ENCODE results near the gene TLE4.

Gene TLE4

DNA sequence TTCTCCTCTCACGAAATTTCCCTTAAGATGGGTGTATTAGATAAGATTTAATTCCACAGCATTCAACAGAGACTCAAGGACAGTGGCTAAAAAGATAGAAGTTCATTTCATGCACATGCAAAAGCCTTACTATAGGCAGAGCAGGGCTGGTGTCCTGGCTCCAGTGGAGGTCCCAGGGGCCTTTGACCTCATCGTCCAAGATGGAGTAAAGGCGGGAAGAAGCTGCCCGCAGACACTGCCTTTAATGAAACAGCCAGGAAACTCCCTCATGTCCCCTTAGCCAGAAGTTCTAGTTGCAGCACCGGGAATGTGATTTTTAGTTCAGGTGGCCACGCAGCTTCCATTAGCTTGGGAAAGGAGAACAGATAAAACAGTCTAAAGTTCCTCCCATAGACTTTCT lies 190.3 kb downstream of the TLE4 start:
- DNase-seq (ENCODE audit: low read depth, low spot score) = no peak
- no peak overlapping the region for H3K27ac ChIP-seq

DNA sequence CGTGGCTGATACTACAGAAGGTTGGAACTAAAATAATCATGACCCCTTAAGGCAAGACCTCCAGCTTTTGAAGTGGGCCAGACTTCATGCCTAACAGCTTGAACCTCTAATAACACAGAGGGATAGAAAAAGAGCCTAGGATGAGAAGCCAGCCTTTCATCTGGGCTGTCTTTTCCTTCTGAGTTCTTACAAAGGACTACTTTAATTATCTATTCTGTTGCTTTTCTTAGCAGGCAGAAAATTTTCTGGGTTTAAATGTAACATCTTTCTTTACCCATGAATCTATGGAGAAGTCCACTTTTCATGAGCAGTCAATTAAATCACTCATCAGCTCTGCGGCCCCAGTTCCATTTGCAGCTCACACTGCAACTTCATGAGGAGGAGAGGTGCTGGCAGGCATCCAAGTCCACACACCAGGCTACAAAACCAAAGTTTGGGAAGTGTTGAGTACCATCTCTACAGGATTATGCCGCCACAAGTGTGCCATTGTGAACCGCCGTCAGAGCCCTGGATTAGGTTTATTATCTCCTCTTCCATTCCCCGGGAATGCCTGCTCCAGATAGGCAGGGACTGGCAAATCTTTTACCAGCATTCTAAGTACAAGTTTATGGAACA lies 192.0 kb downstream of the TLE4 start:
- H3K27ac ChIP-seq = no peak overlapping the region
- DNase-seq (ENCODE audit: low read depth, low spot score) = no peak

DNA sequence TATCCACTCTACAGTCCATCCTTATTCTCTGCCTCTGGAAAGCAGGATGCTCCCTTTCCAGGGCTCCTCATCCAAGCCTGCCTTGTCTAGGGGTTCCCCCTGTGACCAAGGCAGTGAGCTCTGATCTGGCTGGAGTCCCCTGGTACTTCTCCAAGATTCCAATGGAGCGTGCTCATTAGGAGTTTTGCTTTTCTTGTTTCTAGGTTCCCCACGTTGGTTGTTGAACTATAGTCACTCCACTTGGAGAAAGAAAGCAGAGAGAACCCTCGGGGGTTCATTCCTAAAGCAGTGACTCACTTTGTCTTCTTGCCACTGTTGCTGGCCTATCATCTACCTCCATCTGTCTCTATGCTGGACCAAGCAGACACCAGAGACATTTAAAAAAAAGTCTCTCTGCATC lies 192.6 kb downstream of the TLE4 start:
- H3K27ac ChIP-seq = no peak overlapping the region
- peak; percentile 51 for DNase-seq (ENCODE audit: low read depth, low spot score)

DNA sequence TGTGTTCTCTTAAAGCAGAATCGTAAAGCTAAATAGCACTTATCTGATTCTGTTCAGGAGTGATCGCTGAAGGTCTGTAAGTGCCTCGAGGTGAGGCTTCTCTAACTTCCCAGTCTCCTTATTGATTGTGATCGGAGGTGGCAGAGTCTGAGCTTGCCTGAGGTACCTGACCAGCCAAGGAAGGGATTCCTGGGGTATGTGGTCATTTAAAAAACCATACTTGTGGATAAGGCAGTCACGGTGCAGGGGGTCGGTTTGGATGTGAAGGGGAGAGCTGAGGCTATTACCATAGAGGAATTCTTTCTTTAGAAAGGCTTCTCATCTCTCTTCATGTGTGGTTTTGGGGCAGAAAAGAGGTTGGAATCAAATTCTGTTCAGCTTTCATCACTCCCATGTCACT lies 193.7 kb downstream of the TLE4 start:
- DNase-seq (ENCODE audit: low read depth, low spot score) = no peak
- H3K27ac ChIP-seq = no peak overlapping the region

DNA sequence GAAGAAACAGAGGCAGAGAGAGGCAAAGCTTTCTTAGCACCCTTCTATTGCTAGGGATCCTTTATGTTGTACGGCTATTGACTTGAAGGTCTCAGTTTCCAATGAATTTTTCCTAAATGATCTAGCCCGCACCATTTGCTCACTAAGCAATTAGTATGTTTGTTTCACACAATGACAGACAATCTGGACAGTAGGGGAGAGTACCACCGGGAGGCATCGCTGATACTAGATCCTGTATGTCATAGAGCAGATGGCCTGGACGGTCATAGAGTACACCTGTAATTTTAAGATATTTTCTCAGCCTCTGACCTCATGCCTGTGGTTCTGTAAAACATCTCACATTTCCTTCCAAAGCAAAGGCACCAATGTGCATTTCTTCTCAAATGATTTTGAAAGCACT lies 194.3 kb downstream of the TLE4 start:
- DNase-seq (ENCODE audit: low read depth, low spot score) = no peak
- no peak overlapping the region for H3K27ac ChIP-seq

DNA sequence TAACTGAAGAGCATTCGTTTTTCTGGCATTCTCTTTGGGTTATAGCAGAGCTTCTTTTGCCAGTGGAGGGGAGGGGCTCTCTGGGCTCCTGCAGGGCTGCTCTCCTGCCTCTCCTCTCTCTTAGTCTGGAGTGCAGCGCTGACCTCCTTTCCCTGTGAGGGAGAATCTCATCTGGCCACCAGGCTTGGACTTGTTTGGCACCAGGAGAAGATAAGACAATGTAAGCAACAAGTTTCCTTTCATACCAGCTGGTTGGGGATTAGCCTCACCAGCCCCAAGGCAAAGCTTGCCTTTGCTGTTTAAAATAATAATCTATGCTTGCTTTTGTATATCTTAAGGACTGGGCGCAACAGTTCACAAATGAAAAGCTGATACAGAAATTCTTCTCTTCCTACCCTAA lies 196.4 kb downstream of the TLE4 start:
- no peak for DNase-seq (ENCODE audit: low read depth, low spot score)
- no peak overlapping the region for H3K27ac ChIP-seq

DNA sequence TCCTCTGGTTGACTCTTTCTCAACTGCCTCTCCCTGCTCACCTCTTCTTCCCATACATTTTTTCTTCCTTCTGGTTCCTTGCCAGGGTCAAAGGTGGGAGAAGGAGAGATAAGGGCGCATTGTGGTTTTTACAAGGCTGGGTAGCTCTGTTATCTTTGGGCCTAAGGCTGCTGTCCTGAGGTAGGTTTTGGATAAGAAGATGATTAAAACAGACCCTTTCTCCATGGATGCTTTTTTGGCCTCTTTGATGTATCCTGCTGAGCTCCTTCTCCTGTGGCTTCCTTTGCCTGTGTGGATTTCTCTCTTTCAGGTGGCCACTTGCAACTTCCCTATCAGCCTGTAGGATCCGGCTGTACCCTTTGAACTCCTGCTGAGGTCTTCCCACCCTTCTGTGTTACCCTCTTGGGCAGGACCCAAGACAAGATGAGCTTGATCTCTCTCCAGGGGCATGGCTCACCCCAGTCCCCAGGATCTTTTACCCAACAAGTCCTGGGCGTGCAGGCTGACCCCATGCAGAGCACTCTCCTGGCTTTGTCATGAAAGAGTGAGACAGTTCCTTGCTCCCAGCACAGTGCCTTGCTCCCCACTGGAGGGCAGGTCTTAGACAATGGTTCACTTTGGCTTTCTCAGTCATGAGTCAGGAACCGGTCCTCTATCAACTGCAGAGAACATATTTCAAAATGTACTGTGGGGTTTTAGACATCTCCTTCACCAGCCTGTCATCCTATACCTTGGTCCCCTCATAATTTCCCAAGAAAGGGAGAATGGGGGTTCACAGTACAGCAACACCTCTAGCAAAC lies 197.9 kb downstream of the TLE4 start:
- H3K27ac ChIP-seq = no peak overlapping the region
- DNase-seq (ENCODE audit: low read depth, low spot score) = no peak

DNA sequence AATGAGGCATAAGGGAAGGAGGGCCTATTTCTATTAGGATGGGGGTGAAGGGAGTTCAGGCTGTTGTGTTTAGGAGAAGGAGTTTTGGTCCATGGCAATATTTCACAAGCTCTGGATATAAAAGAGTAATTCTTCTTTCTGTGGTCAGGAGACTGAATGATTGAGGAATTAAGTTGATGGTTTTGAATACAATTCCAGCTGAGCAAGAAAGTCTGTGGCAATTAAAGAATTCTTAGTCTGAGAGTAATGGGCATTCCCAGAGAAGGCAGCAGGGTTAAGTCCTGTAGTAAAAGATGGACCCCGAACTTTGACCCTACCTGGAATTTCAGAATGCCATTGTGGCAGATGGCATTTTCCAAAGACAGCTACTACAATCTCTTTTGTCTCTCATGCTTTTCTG lies 202.6 kb downstream of the TLE4 start:
- DNase-seq (ENCODE audit: low read depth, low spot score) = no peak
- H3K27ac ChIP-seq = no peak overlapping the region
